ENCODE measurements around the gene ASGR1.

DNA sequence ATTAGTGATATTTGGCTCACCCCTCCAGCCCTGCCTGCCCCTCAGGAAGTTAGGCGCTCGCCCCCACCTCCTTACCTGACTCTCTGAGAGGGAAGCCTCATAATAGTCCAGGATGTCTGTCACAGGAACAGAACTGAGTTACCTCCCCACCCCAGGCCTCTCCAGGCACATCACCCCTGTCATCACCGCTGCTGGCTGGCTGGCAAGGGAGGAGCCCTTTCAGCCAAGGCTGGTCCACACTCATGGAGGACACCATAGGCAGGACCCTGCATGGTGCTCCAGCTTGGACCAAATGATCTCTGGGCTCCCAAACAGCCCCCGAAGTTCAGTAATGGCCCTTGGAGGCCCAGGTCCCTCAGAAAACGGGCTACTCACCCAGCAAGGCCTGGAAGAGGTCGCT is 39.0 kb upstream of the ASGR1 start:
- TF ChIP-seq, protein P1, sequence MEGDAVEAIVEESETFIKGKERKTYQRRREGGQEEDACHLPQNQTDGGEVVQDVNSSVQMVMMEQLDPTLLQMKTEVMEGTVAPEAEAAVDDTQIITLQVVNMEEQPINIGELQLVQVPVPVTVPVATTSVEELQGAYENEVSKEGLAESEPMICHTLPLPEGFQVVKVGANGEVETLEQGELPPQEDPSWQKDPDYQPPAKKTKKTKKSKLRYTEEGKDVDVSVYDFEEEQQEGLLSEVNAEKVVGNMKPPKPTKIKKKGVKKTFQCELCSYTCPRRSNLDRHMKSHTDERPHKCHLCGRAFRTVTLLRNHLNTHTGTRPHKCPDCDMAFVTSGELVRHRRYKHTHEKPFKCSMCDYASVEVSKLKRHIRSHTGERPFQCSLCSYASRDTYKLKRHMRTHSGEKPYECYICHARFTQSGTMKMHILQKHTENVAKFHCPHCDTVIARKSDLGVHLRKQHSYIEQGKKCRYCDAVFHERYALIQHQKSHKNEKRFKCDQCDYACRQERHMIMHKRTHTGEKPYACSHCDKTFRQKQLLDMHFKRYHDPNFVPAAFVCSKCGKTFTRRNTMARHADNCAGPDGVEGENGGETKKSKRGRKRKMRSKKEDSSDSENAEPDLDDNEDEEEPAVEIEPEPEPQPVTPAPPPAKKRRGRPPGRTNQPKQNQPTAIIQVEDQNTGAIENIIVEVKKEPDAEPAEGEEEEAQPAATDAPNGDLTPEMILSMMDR (conservative IDR thresholded peaks at IDR 0.05; ENCODE audit: low read depth, low read length): no peak
- no peak for TF ChIP-seq POLR2A (IDR thresholded peaks at IDR 0.05; ENCODE audit: low read depth, low read length)
- TF ChIP-seq FOS (IDR thresholded peaks at IDR 0.05; ENCODE audit: low read depth, low read length): no peak
- TF ChIP-seq BHLHE40 (IDR thresholded peaks at IDR 0.05; ENCODE audit: low read depth, low read length): no peak
- TF ChIP-seq, protein P2, sequence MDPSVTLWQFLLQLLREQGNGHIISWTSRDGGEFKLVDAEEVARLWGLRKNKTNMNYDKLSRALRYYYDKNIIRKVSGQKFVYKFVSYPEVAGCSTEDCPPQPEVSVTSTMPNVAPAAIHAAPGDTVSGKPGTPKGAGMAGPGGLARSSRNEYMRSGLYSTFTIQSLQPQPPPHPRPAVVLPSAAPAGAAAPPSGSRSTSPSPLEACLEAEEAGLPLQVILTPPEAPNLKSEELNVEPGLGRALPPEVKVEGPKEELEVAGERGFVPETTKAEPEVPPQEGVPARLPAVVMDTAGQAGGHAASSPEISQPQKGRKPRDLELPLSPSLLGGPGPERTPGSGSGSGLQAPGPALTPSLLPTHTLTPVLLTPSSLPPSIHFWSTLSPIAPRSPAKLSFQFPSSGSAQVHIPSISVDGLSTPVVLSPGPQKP (IDR thresholded peaks at IDR 0.05; ENCODE audit: borderline replicate concordance, low read depth, low read length): no peak
- TF ChIP-seq, protein P3, sequence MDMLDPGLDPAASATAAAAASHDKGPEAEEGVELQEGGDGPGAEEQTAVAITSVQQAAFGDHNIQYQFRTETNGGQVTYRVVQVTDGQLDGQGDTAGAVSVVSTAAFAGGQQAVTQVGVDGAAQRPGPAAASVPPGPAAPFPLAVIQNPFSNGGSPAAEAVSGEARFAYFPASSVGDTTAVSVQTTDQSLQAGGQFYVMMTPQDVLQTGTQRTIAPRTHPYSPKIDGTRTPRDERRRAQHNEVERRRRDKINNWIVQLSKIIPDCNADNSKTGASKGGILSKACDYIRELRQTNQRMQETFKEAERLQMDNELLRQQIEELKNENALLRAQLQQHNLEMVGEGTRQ (IDR thresholded peaks at IDR 0.05; ENCODE audit: low read depth, low read length): no peak
